HG02763 (cell line): ENCODE measurements around the gene OR11L1.

Experiments
- ATAC-seq: cut with Tn5 transposase; IDR thresholded peaks from one replicate; pipeline ENCODE4 v1.9.1; 2021; ENCODE audit warnings: mild to moderate bottlenecking, moderate library complexity; ENCODE audit not compliant: unreplicated experiment

OR11L1 gene

GRCh38 chr1:247812637-247813036 is 29.1 kb downstream of the OR11L1 start:
- no peak for ATAC-seq

- ATAC-seq, result no peak
Observed at GRCh38 chr1:247797518-247797917, 44.2 kb downstream of the OR11L1 start.
